Omental fat pad (tissue), 4 donors: ENCODE measurements around the gene GAS6. TPM values are rescaled to one million over a fixed set of nuclear protein-coding genes. Genes with fewer than 3 reads are reported as not detected.

Source experiments
- ATAC-seq: fragments of 150-250 bp; one replicate; pipeline ENCODE4 v1.9.1; 2016; ENCODE audit warnings: mild to moderate bottlenecking, moderate library complexity; ENCODE audit not compliant: low FRiP score
- DNase-seq: peaks from one replicate; pipeline ENCODE4 v3.0.0-alpha.2; 2019; ENCODE audit warnings: low spot score
- total RNA-seq, 4 donors: library from RNA; depleted of rRNA; stranded (reverse); fragments of >200 nt; gene quantifications; one replicate each; pipeline ENCODE4 v1.1.0, GENCODE V29; 2016
- TF ChIP-seq, protein P1 (sequence below), 3 donors: fragments of 450-650 bp; IDR thresholded peaks; one replicate each; pipeline ENCODE4 v1.5.1; 2016 to 2017; ENCODE audit warnings: antibody characterized with exemption in 3 of 3, mild to moderate bottlenecking in 3 of 3, moderate library complexity in 2 of 3

GAS6 gene
- total RNA-seq, 4 donors from 2014 or later, result 129 to 207 (median 164) TPM

DNA sequence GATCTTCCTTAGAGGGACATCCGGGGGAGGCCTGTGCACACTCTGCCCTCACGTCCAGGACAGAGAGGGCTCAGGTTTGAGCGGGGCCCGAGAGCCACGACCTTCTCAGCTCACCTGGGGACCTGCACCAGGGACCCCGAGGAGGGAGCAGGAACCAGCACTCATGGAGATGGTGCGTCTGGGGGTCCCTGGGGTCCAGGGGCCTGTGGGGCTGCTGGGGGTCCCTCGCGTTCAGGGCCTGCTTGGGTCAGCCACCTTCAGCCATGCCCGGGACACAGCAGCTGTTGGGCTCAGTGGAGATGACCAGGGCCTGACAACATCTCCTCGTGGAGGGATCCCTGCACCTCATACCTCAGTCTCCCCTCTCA lies 57.8 kb downstream of the GAS6 start:
- ATAC-seq (no peak), DNase-seq (no peak)
- TF ChIP-seq, protein P1, sequence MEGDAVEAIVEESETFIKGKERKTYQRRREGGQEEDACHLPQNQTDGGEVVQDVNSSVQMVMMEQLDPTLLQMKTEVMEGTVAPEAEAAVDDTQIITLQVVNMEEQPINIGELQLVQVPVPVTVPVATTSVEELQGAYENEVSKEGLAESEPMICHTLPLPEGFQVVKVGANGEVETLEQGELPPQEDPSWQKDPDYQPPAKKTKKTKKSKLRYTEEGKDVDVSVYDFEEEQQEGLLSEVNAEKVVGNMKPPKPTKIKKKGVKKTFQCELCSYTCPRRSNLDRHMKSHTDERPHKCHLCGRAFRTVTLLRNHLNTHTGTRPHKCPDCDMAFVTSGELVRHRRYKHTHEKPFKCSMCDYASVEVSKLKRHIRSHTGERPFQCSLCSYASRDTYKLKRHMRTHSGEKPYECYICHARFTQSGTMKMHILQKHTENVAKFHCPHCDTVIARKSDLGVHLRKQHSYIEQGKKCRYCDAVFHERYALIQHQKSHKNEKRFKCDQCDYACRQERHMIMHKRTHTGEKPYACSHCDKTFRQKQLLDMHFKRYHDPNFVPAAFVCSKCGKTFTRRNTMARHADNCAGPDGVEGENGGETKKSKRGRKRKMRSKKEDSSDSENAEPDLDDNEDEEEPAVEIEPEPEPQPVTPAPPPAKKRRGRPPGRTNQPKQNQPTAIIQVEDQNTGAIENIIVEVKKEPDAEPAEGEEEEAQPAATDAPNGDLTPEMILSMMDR (IDR thresholded peaks at IDR 0.05), result no peak

DNA sequence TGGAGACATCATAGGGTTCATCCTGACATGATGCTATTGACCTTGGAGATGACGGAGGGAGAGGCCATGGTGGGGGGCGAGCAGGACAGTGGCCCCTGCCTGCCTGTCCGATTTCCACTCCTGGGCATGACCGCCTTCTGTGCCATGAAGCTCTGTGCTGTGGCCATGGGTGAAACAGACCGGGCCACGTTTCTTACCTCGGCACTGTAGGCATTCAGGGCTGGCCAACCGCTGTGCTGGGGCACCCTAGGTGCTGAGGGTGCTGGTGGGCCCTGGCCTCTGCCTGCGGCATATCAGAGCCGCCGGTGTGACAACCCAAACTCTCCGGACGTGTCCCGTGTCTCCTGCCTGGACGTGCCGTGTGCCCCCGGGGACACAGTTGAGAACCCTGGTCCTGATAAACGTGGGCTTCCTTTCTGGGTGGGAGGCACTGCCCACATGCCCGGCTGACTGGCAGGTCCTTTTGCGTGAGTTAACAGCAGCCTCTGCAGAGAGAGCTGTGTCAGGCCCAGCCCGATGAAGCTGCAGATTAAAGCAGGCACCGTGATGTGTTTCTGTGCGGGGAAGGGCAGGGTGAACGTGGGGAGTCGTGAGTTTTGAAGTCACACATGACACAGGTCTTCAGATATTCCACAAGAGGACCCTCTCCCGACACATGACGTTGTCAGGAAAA lies 58.3 kb downstream of the GAS6 start:
- DNase-seq, result no peak
- TF ChIP-seq, protein P1 (IDR thresholded peaks at IDR 0.05), result no peak
- no peak for ATAC-seq

DNA sequence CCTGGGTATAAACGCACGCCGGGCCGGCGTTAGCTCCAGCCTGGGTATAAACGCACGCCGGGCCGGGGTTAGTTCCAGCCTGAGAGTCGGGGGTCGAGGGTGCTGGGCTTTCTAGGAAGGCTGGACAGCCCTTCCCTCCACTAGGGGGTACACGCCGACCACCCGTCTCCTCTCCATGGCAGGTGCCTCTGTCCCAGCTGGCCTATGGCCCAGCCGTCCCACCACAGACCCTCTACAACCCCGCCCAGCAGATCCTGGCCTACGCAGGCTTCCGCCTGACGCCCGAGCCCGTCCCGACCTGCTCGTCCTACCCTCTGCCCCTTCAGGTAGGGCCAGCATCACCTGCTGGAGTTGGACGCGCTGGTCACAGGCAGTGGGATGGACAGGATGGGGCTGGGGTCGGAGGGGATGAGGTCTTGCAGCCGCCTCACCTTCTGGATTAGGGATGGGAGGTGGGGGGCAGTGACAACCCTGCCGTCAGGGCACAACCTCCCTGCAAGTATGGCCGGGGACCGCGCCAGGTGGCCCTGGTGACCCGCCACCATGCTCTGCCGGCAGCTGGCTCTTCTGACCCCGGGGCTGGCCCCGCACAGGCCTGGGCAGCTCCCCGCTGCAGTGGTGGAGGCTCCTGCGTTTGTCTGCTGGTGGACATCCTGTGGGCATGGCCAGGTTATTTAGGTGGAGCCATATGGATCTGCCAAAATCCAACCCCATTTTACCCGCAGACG lies 59.0 kb downstream of the GAS6 start:
- no peak for ATAC-seq
- TF ChIP-seq, protein P1 (IDR thresholded peaks at IDR 0.05), result no peak
- no peak for DNase-seq

DNA sequence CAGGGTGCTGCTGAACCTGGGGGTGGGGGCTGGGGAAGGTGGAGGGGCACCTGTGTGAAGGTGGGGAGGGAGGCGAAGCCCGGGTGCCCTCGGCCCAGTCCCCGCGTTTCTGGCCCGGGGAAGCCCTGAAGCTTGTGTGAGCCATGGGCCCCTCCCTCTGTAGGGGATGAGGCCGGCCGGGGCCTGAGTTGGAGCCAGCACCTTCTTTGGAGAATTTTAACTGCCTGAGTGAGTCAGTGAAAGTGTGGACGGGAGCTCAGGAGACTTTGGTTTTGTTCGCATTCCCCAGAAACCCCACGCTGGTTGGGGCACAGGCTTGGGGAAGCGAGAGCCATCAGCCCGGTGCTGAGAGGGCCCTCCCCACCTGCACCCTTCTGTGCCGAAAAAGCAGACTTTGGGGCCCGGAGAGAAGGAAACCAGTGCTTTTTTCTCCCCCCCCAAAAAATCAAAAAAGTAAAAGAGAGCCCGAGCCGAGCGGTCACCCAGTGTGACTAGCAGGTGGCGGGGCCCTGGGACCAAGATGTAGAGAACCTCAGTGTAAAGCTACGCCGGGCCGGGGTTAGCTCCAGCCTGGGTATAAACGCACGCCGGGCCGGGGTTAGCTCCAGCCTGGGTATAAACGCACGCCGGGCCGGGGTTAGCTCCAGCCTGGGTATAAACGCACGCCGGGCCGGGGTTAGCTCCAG lies 59.7 kb downstream of the GAS6 start:
- TF ChIP-seq, protein P1 (IDR thresholded peaks at IDR 0.05), result no peak
- ATAC-seq (no peak), DNase-seq (no peak)

DNA sequence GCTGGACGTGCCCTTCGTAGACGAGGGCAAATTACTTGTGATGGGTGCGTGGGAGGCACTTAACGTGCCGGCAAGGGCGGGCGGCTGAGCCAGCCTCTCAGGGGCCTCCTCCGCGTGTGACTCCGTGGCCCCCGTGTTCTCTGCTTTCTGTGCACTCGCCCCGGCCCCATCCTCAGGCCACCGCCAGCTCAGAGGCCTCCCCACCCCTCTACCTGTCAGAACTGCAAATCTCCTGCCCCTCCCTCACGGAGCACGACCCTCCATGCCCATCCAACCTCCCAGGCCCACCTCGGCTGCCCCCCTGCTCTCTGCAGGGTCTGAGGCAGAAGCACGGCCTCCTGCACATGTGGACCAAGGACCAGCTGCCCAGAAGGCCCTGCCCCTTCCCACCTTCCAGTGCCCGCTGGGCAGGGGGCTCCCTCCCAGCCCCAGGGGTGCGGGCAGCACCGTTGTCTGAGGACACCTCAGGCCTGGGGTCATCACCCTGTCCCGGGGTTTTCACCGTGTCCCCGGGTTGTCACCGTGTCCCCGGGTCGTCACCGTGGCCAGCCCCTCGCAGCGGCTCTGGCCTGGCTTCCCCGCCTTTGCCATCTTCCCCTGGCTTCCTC lies 60.4 kb downstream of the GAS6 start:
- ATAC-seq (no peak), DNase-seq (no peak)
- TF ChIP-seq, protein P1 (IDR thresholded peaks at IDR 0.05), result no peak

DNA sequence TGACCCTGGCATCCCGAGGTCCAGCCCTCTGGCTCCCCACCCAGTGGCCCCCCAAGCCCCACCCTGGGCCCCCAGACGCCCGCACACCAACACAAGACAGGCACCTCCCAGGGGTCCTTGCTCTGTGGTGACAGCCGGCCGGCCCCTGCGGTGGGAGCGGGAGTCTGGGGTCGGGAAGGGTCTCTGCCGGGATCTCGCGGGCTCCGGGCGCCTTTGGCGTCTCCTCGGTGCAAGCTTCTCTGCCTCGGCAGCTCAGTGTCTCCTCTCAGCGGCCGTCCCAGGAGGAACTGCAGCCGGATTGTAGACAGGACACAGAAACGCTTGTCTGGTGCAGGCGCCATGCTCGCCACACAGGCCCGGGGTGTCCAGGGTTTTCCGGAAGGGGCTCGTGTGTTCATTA lies 61.1 kb downstream of the GAS6 start:
- ATAC-seq, result no peak
- TF ChIP-seq, protein P1 (IDR thresholded peaks at IDR 0.05), result no peak
- no peak for DNase-seq
